ENCODE measurements around the gene DISP3.

The DISP3 gene

DNA sequence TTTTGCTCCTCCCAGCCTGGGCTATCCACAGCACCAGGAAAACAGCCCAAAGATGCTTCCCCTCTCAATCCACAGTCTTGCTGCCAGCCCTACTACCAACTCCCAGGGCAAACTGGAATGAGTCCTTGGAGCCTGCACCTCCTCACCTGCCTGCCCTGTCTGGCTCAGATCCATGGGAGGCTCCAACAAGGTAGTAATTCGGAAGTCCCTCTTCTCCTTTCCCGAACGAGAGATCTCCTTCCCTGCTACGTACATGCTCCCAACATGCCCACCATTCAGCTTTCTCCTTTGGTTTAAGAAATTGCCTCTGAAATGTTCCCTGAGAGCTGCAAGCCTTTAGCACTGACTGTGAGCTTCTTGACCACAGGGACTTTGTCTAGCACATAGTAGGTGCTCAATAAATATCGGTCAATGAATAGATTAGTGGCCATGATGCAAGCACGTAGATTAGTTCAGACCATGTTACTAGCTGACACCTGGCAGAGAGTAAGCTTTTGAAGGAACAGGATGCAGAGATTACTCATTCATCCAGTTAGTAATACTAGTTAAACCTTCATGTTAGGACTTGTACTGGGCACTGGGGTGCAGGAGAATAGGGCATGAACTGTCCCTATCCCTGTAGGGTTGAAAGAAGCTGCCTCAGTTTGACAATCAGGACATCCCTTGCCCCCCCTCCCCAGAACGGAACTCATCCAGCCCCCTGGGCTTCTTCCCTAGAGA, 80.1 kb downstream of the DISP3 start:
- DNase-seq (ENCODE audit: low read depth): no peak
- no peak overlapping the region for H3K4me3 ChIP-seq (ENCODE audit: low read depth, low read length)
- TF ChIP-seq MYC (IDR thresholded peaks at IDR 0.05; ENCODE audit: low read depth, low read length) (no peak), POLR2A (IDR thresholded peaks at IDR 0.05; ENCODE audit: extremely low read depth, insufficient read length) (no peak)
- TF ChIP-seq, protein P1, sequence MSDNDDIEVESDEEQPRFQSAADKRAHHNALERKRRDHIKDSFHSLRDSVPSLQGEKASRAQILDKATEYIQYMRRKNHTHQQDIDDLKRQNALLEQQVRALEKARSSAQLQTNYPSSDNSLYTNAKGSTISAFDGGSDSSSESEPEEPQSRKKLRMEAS (IDR thresholded peaks at IDR 0.05; ENCODE audit: low read depth, low read length): no peak
- TF ChIP-seq, protein P2, sequence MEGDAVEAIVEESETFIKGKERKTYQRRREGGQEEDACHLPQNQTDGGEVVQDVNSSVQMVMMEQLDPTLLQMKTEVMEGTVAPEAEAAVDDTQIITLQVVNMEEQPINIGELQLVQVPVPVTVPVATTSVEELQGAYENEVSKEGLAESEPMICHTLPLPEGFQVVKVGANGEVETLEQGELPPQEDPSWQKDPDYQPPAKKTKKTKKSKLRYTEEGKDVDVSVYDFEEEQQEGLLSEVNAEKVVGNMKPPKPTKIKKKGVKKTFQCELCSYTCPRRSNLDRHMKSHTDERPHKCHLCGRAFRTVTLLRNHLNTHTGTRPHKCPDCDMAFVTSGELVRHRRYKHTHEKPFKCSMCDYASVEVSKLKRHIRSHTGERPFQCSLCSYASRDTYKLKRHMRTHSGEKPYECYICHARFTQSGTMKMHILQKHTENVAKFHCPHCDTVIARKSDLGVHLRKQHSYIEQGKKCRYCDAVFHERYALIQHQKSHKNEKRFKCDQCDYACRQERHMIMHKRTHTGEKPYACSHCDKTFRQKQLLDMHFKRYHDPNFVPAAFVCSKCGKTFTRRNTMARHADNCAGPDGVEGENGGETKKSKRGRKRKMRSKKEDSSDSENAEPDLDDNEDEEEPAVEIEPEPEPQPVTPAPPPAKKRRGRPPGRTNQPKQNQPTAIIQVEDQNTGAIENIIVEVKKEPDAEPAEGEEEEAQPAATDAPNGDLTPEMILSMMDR (IDR thresholded peaks at IDR 0.05; ENCODE audit: low read depth, low read length): no peak

DNA sequence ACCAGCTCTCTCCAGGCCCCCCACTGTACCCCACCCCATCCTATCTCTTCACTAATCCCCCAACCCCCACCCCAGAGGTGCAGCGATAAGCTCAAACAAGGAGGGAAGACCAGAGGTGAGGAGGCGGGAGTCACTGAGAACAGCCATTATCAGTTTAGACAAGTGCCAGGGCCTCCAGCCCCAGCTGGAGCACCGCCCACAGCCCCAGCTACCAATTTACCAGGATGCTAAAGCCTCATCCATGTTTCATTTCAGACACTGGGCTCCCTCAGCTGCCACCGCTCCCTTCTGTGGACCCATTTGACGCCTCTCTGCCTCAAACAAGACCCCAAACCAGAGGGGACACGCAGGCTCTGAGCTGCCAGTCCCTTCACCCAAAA, 80.6 kb downstream of the DISP3 start:
- TF ChIP-seq POLR2A (IDR thresholded peaks at IDR 0.05; ENCODE audit: extremely low read depth, insufficient read length) (no peak), MYC (IDR thresholded peaks at IDR 0.05; ENCODE audit: low read depth, low read length) (no peak)
- TF ChIP-seq, protein P1 (IDR thresholded peaks at IDR 0.05; ENCODE audit: low read depth, low read length): no peak
- TF ChIP-seq, protein P2 (IDR thresholded peaks at IDR 0.05; ENCODE audit: low read depth, low read length): no peak
- no peak overlapping the region for H3K4me3 ChIP-seq (ENCODE audit: low read depth, low read length)
- no peak for DNase-seq (ENCODE audit: low read depth)

DNA sequence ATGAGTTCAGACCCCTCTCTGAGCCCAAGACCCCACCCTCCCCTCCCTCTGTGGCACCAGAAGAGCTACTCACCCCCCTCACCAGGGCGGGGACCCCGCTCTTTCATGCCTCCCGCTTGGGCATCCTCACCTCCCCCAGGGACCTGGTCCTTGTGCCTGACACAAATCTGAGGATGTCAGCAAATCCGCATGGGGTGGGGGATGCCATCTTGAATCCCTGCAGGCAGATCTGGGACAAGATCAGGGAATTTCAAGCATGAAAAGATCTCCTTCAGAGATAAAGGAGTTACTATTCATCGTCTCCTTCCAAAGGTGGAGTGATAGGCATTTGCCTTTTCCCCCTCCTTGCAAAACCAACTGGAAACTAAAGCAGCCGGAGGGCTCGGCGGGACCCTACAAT, 81.1 kb downstream of the DISP3 start:
- DNase-seq (ENCODE audit: low read depth): no peak
- no peak overlapping the region for H3K4me3 ChIP-seq (ENCODE audit: low read depth, low read length)
- TF ChIP-seq, protein P2 (IDR thresholded peaks at IDR 0.05; ENCODE audit: low read depth, low read length): no peak
- TF ChIP-seq MYC (IDR thresholded peaks at IDR 0.05; ENCODE audit: low read depth, low read length) (no peak), POLR2A (IDR thresholded peaks at IDR 0.05; ENCODE audit: extremely low read depth, insufficient read length) (no peak)
- TF ChIP-seq, protein P1 (IDR thresholded peaks at IDR 0.05; ENCODE audit: low read depth, low read length): no peak

DNA sequence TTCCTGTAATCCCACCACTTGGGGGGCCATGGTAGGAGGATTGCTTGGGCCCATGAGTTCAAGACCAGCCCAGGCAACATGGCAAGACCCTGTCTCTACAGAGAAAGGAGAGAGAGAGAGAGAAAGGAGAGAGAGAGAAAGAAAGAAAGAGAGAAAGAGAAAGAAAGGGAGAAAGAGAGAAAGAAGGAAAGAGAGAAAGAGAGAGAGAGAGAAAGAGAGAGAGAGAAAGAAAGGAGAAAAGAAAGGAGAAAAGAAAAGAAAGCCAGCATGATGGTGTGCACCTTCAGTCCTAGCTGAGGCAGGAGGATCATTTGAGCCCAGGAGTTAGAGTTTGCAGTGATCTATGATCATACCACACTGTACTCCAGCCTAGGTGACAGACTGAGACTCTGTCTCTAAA, 82.8 kb downstream of the DISP3 start:
- DNase-seq (ENCODE audit: low read depth): no peak
- H3K4me3 ChIP-seq (ENCODE audit: low read depth, low read length): no peak overlapping the region
- TF ChIP-seq, protein P1 (IDR thresholded peaks at IDR 0.05; ENCODE audit: low read depth, low read length): no peak
- TF ChIP-seq, protein P2 (IDR thresholded peaks at IDR 0.05; ENCODE audit: low read depth, low read length): no peak
- TF ChIP-seq POLR2A (IDR thresholded peaks at IDR 0.05; ENCODE audit: extremely low read depth, insufficient read length): no peak
- no peak for TF ChIP-seq MYC (IDR thresholded peaks at IDR 0.05; ENCODE audit: low read depth, low read length)

DNA sequence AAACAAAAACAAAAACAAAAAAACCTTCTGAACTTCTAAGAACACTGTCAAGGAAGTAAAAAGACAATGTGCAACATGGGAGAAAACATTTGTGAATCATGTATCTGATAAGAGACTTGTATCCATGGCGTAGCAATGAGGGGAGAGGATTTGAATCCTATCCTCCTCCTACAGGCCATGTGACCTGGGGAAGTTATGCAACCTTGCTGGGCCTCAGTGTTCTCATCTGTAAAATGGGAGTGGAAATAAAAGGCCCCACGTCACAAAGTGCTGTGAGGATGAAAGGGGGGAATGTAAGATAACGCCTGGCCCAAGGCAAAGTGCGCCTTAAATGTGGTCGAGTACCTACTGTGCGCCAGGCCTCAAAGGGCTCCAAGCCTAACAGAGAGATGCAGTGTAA, 83.7 kb downstream of the DISP3 start:
- DNase-seq (ENCODE audit: low read depth): no peak
- H3K4me3 ChIP-seq (ENCODE audit: low read depth, low read length): no peak overlapping the region
- TF ChIP-seq, protein P1 (IDR thresholded peaks at IDR 0.05; ENCODE audit: low read depth, low read length): no peak
- TF ChIP-seq, protein P2 (IDR thresholded peaks at IDR 0.05; ENCODE audit: low read depth, low read length): no peak
- no peak for TF ChIP-seq POLR2A (IDR thresholded peaks at IDR 0.05; ENCODE audit: extremely low read depth, insufficient read length)
- TF ChIP-seq MYC (IDR thresholded peaks at IDR 0.05; ENCODE audit: low read depth, low read length): no peak

Data from NB4 (cell line).